Liver (tissue), 3 donors: Measurements from ENCODE around the gene AGPAT2.

ENCODE experiments used
- ATF3 ChIP-seq: IDR thresholded peaks from 2 replicates; pipeline ENCODE4 v1.6.1; 2016; ENCODE audit warnings: antibody characterized with exemption
- GABPA ChIP-seq, 2 donors: IDR thresholded peaks in 1 of 2; conservative IDR thresholded peaks in 1 of 2; 2 replicates each; pipeline ENCODE4 v1.6.1; 2016; ENCODE audit warnings: antibody characterized with exemption in 2 of 2, mild to moderate bottlenecking in 1 of 2, moderate library complexity in 1 of 2
- HNF4A ChIP-seq, 2 donors: conservative IDR thresholded peaks; 2 replicates each; pipeline ENCODE4 v1.6.1; 2016; ENCODE audit warnings: antibody characterized with exemption in 2 of 2, mild to moderate bottlenecking in 2 of 2
- JUND ChIP-seq, 2 donors: IDR thresholded peaks; 2 replicates each; pipeline ENCODE4 v1.6.1; 2016; ENCODE audit warnings: antibody characterized with exemption in 2 of 2
- TAF1 ChIP-seq: conservative IDR thresholded peaks from 2 replicates; pipeline ENCODE4 v1.6.1; 2016; ENCODE audit warnings: antibody characterized with exemption, mild to moderate bottlenecking
- YY1 ChIP-seq: IDR thresholded peaks from 2 replicates; pipeline ENCODE4 v1.6.1; 2016; ENCODE audit warnings: antibody characterized with exemption, mild to moderate bottlenecking
- TF ChIP-seq, protein P1 (sequence below): fragments of 150-350 bp; IDR thresholded peaks from 2 replicates; pipeline ENCODE4 v1.5.1; 2017; ENCODE audit warnings: improper control_type of control experiment, low read depth, low read length; ENCODE audit not compliant: missing input control
- TF ChIP-seq, protein P2 (sequence below): IDR thresholded peaks from 2 replicates; pipeline ENCODE4 v1.6.1; 2016; ENCODE audit warnings: antibody characterized with exemption
- donor health status: healthy.
- donor health status: healthy.

DNA sequence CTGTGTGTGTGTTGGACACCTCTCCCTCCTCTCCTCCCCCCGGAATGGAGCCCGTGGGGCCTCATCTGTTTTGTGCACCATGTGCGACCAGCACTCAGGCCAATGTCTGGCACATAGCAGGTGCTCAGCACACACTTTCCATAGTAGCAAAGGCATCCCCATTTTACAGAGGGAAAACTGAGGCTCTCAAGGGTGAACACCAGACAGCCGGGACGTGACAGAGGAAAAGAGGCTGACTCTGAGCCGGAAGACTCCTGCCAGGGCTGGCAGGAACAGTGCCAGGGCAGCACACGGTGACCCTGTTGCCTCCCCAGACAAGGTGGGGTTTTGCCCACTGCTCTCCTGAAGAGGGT, 1.8 kb upstream of the AGPAT2 start:
- TF ChIP-seq YY1: no peak
- no peak for TF ChIP-seq GABPA (IDR thresholded peaks at IDR 0.05 in 1 of 2, conservative IDR thresholded peaks at IDR 0.05 in 1 of 2)
- TF ChIP-seq, protein P1, sequence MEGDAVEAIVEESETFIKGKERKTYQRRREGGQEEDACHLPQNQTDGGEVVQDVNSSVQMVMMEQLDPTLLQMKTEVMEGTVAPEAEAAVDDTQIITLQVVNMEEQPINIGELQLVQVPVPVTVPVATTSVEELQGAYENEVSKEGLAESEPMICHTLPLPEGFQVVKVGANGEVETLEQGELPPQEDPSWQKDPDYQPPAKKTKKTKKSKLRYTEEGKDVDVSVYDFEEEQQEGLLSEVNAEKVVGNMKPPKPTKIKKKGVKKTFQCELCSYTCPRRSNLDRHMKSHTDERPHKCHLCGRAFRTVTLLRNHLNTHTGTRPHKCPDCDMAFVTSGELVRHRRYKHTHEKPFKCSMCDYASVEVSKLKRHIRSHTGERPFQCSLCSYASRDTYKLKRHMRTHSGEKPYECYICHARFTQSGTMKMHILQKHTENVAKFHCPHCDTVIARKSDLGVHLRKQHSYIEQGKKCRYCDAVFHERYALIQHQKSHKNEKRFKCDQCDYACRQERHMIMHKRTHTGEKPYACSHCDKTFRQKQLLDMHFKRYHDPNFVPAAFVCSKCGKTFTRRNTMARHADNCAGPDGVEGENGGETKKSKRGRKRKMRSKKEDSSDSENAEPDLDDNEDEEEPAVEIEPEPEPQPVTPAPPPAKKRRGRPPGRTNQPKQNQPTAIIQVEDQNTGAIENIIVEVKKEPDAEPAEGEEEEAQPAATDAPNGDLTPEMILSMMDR: no peak
- TF ChIP-seq JUND (IDR thresholded peaks at IDR 0.05): no peak
- TF ChIP-seq ATF3: no peak
- TF ChIP-seq, protein P2, sequence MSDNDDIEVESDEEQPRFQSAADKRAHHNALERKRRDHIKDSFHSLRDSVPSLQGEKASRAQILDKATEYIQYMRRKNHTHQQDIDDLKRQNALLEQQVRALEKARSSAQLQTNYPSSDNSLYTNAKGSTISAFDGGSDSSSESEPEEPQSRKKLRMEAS: no peak
- TF ChIP-seq HNF4A (conservative IDR thresholded peaks at IDR 0.05): no peak
- TF ChIP-seq TAF1: no peak
